H1 (cell line): ENCODE results near the gene DSE.

Experiments
- EZH2 ChIP-seq: fragments of 200-600 bp; sonication (generic); IDR thresholded peaks from 2 replicates; pipeline ENCODE4 v1.7.1; 2012; ENCODE audit warnings: low read depth, mild to moderate bottlenecking, moderate library complexity, low read length, inconsistent platforms; ENCODE audit not compliant: severe bottlenecking
- JUND ChIP-seq: IDR thresholded peaks from 2 replicates; pipeline ENCODE4 v1.6.1; 2011; ENCODE audit warnings: mild to moderate bottlenecking, improper control_type of control experiment, low read length
- POLR2AphosphoS5 ChIP-seq: IDR thresholded peaks from 2 replicates; pipeline ENCODE4 v1.6.1; 2011; ENCODE audit warnings: low read depth, low read length
- TF ChIP-seq, protein P1 (sequence below), 3 experiments: IDR thresholded peaks; 1 replicate in 2 of 3; 2 replicates in 1 of 3; pipeline versions ENCODE4 v1.5.1 to v1.6.1; 2011; ENCODE audit warnings: low read length in 3 of 3, mild to moderate bottlenecking in 3 of 3, inconsistent platforms in 2 of 3, low read depth in 1 of 3, moderate library complexity in 1 of 3; ENCODE audit not compliant: insufficient read depth in 1 of 3; ENCODE audit errors: control extremely low read depth in 1 of 3

DNA sequence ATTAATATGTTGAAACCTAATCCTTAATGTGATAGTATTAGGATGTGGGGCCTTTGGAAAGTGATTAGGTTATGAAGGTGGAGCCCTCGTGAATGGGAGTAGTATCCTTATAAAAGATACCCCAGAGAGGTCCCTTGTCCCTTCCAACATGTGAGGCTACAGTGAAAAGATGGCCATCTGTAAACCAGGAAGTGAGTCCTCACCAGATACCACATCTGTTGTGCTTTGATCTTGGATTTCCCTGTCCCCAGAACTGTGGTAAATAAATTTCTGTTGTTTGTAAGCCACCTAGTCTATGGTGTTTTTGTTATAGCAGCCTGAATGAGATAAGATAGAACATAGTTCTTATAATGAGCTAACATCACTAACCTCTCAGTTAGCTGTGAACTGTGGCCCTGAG, 73.8 kb downstream of the DSE start:
- TF ChIP-seq, protein P1, sequence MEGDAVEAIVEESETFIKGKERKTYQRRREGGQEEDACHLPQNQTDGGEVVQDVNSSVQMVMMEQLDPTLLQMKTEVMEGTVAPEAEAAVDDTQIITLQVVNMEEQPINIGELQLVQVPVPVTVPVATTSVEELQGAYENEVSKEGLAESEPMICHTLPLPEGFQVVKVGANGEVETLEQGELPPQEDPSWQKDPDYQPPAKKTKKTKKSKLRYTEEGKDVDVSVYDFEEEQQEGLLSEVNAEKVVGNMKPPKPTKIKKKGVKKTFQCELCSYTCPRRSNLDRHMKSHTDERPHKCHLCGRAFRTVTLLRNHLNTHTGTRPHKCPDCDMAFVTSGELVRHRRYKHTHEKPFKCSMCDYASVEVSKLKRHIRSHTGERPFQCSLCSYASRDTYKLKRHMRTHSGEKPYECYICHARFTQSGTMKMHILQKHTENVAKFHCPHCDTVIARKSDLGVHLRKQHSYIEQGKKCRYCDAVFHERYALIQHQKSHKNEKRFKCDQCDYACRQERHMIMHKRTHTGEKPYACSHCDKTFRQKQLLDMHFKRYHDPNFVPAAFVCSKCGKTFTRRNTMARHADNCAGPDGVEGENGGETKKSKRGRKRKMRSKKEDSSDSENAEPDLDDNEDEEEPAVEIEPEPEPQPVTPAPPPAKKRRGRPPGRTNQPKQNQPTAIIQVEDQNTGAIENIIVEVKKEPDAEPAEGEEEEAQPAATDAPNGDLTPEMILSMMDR (IDR thresholded peaks at IDR 0.05; ENCODE audit: control extremely low read depth in 1 of 3, insufficient read depth in 1 of 3, low read depth in 1 of 3, low read length in 3 of 3): no peak
- no peak for TF ChIP-seq POLR2AphosphoS5
- no peak for TF ChIP-seq EZH2
- no peak for TF ChIP-seq JUND
